ENCODE measurements around the gene TUBA3C.

The TUBA3C gene

DNA sequence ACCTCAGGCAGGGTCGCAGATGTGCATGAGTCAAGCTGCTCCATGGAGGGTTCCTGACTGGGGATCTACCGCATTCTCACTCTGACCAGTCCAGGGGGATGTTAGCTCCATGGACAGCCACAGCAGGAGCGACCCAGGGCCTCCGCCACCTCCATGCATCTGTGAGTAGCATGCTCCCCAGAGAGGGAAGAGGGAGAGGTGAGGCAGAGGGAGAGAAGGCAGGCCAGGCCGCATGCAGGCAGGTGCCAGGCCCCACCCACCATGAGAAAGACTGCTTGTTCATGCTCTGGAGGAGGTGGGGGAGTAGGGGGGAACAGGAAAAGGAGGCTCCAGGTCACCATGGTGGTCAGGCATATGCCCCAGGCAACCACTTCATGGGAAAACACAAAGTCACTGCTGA, 20.3 kb downstream of the TUBA3C start:
- DNase-seq (ENCODE audit: low read depth in 2 of 2): no peak

DNA sequence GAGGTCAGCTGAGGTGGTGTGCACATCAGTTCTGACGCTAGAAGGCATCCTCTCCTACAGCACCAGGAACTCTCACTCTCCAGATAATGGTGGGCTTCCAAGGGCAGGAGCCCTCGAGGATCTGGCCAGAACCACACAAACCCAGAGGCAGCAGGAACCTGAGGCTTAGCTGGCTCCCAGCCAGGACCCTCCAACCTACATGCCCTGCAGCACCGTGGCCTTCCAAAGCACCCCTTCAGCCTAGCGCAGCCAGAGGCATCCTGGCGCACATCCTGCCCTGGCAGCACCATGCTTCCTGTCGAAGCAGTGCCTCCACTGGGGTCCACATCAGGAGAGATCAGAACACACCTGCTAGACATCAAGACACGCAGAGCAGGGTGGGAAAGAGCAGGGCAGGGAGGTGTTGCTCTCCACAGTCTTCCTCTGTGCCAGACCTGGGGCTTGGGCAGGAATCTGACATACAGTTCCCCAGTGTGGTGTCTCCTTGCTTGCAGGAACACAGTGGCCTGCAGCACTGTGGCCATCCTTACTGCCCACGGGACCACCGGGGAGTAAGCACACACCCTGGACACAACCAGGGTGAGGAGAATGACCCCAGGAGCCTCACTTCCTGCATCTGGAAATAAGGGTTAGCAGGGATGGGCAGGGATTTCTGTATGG, 21.7 kb downstream of the TUBA3C start:
- no peak for DNase-seq (ENCODE audit: low read depth in 2 of 2)

DNA sequence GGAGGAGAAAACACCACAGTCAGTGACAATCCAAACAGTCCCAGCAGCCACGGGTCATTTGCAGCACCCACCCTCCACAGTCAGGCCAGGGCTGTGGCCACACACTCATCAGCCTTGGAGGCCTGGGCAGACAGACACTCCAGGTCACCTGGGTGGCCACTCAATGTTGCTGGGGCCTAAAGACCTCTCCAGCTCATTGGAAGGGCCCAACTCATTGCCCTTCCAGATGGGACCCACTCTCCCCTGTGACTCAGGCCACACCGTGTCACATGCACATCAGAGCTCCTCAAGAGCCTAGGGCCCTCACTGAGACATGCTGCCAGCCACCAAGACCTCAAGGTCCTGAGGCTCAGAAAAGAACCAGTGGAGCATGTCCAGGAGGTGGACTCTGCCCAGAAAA, 22.4 kb downstream of the TUBA3C start:
- no peak for DNase-seq (ENCODE audit: low read depth in 2 of 2)

DNA sequence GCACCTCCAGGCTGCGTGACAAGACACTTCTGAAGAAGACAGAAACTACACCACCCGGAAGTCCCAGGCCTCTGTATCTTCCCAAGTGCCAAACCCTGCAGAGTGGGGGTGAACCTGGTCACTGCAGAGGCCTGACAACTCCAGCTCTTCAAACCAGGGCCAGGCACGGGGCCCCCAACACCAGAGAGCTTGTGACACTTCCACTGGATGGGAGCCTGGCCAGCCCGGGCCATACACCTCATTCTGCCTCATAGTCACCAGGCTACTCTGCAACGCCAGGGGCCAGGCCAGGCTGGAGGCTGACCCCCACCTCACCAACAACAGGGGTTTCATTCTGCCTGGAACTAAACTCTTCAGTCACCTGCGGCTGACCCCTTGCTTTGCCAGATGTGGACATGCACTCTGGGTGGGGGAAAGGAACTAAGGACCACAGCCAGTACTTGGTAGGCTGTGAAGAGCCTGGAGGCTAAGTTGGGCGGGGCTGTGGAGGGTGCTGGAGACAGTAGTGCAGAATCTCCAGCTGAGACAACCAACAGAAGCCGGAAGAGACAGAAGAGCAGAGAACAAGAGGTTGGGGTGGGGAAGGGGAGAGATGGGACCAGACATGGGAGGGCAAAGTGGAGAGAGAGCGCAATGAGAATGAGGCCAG, 23.0 kb downstream of the TUBA3C start:
- DNase-seq (ENCODE audit: low read depth in 2 of 2): no peak

DNA sequence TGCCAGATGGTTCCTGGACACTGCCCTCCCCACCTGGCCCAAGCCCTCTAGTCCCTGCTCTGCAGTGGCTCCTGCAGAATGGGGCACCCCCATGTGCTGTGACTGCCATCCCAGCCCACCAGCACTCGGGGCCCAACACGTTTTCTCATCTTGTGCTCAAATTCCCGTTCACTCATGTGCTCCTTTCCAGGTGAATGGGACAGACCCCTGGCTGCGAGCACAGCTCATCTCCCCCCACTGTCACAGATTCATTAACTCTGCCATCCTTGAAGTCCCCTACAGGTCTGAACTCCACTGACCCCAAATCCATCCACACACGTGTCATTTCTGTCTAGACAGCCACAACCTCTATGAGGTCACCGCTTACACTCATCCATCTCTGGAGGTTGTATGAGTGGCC, 23.6 kb downstream of the TUBA3C start:
- DNase-seq (ENCODE audit: low read depth in 2 of 2): no peak

DNA sequence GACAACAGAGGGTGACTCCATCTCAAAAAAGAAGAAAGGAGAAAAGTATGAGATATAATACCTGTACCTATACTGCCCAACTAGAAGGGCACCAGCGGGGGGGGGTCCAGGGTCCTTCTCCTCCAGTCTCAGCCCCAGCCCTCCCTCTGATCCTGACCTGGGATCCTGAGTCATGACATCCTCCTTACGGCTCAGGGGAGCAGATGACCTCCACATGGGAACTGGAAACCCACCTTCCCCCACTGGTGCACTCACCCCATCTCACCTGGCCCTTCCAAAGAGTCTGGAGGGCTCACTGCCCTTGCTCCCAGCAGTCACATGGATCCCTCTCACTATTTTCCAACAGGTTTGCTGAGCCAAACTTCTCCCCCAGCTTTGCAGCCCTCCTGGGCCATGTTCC, 24.2 kb downstream of the TUBA3C start:
- no peak for DNase-seq (ENCODE audit: low read depth in 2 of 2)

DNA sequence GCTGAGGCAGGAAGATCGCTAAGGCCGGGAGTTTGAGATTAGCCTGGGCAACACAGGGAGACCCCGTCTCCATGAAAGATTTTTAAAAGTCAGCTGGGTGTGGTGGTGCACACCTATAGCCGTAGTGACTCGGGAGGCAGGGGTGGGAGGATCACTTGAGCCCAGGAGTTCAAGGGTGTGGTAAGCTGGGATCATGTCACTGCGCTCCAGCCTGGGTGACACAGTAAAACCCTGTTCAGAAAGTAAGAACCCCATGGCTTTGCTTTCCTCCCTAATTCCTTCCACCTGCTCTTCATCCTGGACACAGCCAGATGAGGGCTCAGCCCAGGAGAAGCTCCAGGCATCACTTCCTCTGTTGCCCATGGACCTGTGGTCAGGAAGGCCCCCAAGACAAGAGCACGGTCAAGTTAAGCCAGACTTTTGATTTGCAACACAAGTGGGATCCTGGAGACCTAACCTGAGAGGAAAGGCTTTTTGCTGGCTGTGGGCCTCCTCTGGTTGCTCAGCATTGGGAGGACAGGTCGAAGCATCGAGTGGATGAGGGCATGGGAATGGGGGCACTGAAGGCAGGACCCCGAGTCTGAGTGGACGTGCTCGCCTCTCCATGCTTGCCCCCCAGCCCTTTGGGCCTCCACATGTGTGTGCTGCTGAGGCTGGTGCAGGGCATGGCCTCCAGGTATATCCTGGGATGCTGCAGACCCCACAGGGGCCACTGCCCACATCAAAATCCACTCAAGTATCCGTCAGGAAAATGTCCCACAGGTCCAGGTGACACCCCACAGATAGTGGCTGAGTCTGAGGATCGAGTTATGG, 25.4 kb downstream of the TUBA3C start:
- DNase-seq (ENCODE audit: low read depth in 2 of 2): no peak

DNA sequence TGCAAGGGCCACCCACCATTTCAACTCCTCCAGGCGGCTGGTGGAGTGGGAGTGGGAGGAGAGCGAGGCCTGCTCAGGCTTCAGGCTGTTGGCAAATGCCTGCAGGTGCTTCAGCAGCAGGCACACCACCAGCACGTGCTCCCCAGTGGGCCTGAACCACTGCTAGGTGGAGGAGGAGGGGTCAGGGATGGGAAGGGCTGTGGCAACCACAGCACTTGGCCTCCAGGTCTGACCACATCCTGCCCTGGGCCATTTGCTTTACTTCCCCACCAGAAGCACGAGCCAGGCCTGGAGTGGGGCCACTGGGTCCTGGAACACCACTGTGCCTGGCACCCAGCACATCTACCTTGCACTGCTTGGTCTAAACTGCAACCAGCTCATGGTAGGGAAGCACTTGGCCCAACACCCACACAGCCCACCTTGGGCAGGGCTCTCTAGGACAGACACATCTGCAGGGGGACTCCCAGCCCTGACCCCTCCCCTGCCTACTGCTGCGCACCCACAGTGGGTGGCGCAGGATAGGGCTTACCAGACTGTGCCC, 26.2 kb downstream of the TUBA3C start:
- DNase-seq (ENCODE audit: low read depth in 2 of 2): no peak

DNA sequence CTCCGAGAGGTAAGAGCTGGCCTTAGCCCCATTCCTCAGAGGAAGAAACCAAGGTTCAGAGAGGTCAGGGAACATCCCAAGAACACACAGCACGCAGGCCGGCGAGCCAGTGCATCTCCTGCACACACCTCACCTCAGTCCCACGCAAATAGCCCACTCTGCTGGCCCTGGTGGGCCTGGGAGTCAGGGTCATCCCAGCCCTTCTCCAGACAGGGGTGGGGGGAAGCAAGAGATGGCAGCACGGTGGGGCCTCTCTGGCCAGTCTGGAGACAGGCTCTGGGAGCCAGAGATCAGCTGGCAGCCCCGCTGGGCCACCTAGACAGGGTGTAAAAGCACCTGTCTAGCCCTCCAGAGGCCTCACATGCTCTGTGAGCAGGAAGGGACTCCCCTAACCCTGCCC, 26.8 kb downstream of the TUBA3C start:
- DNase-seq (ENCODE audit: low read depth in 2 of 2): no peak

DNA sequence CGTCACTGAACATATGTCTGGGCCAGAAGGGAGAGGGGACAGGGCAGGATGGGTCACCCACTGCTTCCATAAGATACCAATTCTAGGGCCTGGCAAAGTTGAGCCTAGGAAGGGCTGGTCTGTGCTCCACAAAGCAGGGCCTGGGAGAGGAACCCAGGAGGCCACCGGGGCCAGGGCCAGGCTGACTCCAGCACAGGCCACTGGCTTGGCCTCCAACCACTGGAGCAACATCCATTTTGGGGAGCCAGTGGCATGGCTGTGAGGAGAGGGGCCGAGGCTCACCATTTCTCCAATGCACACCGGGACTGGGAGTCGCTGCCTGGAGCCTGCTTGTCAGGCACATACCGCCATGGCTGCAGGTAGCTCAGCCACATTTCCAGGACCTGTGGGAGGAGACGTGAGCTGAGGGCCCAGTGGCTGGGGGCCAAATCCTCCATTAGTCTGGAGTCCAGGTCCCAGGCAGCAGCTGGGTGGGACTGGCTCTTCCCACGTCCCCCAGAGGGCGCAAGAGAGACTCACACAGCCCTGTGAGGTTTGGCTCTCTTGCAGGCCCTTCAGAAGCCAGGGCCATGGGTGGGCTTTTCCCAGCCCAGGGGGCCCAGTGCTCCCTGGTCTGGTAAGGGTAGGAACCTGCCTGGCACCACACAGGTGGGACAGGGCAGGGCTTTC, 27.7 kb downstream of the TUBA3C start:
- DNase-seq (ENCODE audit: low read depth in 2 of 2): no peak

DNA sequence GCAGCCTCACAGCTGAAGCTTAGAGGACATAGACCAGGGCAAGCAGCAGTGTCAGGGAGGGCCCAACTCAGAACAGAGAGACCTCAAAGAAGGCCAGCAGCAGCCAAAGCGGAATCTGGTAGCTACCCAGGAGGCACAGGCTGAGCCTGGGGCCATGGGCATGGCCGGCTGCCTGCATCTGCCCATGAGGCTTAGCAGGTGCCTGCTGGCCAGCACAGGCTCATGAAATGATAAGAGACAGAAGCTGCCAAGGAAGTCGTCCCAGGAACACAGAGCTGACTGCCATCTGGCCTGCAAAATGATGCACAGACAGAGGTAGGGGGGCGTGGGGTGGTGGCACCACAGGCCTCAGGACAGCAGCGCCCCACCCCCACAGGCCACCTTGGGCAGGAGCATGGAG, 29.2 kb downstream of the TUBA3C start:
- no peak for DNase-seq (ENCODE audit: low read depth in 2 of 2)

DNA sequence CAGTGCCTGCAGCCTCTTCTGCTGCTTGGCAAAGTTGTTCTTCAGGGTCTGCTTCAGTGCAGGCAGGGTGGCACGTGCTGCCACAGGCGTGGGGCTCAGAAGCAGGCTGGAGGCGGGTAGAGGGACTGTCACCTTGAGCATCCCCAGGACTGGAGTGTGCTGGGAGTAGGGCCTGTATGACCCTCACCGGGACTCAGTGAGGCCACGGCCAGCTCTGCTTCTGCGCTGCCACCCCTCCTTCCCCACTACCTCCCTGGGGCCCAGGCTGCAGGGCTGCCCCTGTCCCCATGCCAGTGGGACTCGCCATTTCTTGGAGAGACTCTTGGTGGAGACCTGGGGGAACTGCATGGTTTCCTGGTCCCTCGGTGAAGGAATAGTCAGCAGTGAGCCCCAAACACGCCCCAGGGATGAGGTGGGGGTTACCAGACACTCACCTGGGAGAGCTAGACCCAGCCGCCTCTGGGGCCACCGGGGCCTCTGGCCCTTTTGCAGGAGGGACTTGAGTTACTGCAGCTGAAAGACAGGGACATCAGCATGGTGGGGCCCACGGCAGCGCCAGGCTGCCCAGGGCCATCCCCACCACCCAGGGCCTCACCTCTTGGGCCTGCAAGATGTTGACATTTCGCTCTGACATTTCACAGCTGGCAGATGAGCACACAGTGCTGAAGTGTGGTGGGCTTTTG, 29.9 kb downstream of the TUBA3C start:
- no peak for DNase-seq (ENCODE audit: low read depth in 2 of 2)

DNA sequence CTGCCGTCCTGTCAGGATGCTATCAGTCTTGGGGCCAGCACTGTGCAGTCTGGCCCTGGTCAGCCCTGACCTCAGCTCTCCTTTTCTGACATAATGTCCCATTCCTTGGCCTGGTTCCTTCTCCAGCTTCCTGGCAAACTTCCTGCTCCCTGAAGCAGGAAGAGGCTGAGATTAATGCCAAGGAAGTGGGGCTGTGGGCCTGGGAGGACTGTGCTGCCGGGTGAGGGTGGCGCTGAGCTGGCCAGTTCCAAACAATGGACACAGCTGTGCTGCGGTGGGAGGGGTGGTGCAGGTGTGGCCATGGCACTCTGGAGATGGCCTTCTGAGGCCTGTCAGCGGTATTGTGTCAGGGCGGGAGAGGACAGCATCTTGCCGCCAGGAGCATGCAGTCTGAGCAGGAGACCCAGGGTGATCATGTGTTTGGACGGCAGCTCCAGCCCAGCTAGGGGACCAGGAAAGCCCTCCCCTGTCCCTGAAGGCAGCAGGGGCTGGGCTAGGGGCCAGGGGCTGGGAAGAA, 30.9 kb downstream of the TUBA3C start:
- no peak for DNase-seq (ENCODE audit: low read depth in 2 of 2)

DNA sequence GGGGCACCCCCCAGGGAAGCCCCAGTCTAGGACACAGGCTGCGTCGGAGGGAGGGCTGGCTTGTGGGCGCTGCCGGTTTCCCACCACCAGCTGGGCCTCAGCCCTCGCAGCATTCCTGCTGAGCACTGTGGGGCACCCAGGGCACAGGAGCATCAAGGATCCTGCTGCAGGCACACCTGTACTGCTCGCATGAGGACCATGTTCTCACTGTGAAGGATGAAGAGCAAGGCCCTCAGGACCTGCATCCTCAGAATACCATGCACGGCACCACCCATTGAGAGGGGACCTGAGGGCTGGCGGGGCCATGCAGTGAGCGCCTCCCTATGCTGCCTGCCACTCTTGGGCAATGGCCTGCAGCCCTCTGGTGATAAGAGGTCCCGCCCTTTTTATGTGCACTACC, 31.4 kb downstream of the TUBA3C start:
- no peak for DNase-seq (ENCODE audit: low read depth in 2 of 2)

DNA sequence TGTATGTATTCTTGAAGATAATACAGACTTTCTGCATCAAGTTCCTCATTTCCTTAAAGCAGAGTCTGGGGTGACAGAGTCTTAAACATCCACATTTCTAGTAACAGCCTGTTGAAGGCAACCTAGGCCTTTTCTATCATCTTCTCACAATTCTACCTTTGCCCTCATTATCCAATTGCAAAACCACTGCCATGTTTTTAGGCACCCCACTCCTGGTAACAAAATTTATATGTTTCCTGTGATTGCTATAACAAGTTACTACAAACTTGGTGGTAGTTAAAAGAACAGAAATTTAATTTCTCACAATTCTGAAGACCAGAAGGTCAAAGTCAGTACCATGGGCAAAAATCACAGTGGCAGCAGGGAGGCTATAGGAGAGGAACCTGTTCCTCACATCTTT, 33.1 kb downstream of the TUBA3C start:
- DNase-seq (ENCODE audit: low read depth in 2 of 2): no peak
